ENCODE results near the gene DBF4B. TPM values are rescaled to one million over a fixed set of nuclear protein-coding genes. Genes with fewer than 3 reads are reported as not detected.

The DBF4B gene
- total and polyA plus RNA-seq, 4 donors: 0.44 to 4.5 (median 1.0) TPM

GRCh38 chr17:44779211-44780025 lies 71.0 kb downstream of the DBF4B start:
- peaks cover 6 to 27% (median 17%) of the 10 kb centered on the region in 4 donors for H3K4me1 ChIP-seq (ENCODE audit: control insufficient read depth in 4 of 4, insufficient read depth in 4 of 4, low read length in 3 of 4)
- peak; percentile 82 for DNase-seq (ENCODE audit: low spot score)
- H3K4me3 ChIP-seq (ENCODE audit: low read depth in 1 of 3, low read length in 3 of 3): peak overlapping the region in 1 of 3 donors; percentile 40
- H3K27me3 ChIP-seq (ENCODE audit: control insufficient read depth in 4 of 4, insufficient read depth in 4 of 4, low read length in 3 of 4): peaks cover 0 to 5% (median 0%) of the 10 kb centered on the region in 4 donors
- WGBS: 23% methylated on average over 36 of the region's 36 CpGs
- no peaks in the 10 kb centered on the region for H3K36me3 ChIP-seq (ENCODE audit: control insufficient read depth in 4 of 4, insufficient read depth in 3 of 4, low read depth in 1 of 4, low read length in 3 of 4)
- no peaks in the 10 kb centered on the region for H3K9me3 ChIP-seq (ENCODE audit: control insufficient read depth in 4 of 4, low read length in 3 of 4)
- TF ChIP-seq RAD21 (IDR thresholded peaks at IDR 0.05): peak; percentile 73 to 82
- TF ChIP-seq, protein P1, sequence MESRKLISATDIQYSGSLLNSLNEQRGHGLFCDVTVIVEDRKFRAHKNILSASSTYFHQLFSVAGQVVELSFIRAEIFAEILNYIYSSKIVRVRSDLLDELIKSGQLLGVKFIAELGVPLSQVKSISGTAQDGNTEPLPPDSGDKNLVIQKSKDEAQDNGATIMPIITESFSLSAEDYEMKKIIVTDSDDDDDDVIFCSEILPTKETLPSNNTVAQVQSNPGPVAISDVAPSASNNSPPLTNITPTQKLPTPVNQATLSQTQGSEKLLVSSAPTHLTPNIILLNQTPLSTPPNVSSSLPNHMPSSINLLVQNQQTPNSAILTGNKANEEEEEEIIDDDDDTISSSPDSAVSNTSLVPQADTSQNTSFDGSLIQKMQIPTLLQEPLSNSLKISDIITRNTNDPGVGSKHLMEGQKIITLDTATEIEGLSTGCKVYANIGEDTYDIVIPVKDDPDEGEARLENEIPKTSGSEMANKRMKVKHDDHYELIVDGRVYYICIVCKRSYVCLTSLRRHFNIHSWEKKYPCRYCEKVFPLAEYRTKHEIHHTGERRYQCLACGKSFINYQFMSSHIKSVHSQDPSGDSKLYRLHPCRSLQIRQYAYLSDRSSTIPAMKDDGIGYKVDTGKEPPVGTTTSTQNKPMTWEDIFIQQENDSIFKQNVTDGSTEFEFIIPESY (IDR thresholded peaks at IDR 0.05): no peak
- no peak for TF ChIP-seq FOXA1 (IDR thresholded peaks at IDR 0.05)
- TF ChIP-seq HNF4G (IDR thresholded peaks at IDR 0.05): no peak
- TF ChIP-seq NR2F2 (IDR thresholded peaks at IDR 0.05): no peak
- peak in 1 of 2 donors; percentile 33 for TF ChIP-seq JUND (IDR thresholded peaks at IDR 0.05)
- TF ChIP-seq, protein P2, sequence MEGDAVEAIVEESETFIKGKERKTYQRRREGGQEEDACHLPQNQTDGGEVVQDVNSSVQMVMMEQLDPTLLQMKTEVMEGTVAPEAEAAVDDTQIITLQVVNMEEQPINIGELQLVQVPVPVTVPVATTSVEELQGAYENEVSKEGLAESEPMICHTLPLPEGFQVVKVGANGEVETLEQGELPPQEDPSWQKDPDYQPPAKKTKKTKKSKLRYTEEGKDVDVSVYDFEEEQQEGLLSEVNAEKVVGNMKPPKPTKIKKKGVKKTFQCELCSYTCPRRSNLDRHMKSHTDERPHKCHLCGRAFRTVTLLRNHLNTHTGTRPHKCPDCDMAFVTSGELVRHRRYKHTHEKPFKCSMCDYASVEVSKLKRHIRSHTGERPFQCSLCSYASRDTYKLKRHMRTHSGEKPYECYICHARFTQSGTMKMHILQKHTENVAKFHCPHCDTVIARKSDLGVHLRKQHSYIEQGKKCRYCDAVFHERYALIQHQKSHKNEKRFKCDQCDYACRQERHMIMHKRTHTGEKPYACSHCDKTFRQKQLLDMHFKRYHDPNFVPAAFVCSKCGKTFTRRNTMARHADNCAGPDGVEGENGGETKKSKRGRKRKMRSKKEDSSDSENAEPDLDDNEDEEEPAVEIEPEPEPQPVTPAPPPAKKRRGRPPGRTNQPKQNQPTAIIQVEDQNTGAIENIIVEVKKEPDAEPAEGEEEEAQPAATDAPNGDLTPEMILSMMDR (IDR thresholded peaks at IDR 0.05; ENCODE audit: low read depth, low read length, missing input control): peak; percentile 71
- TF ChIP-seq, protein P3, sequence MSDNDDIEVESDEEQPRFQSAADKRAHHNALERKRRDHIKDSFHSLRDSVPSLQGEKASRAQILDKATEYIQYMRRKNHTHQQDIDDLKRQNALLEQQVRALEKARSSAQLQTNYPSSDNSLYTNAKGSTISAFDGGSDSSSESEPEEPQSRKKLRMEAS (IDR thresholded peaks at IDR 0.05): no peak
- no peak for TF ChIP-seq ATF3 (IDR thresholded peaks at IDR 0.05)
- TF ChIP-seq SP1 (IDR thresholded peaks at IDR 0.05): no peak
- H3K9ac ChIP-seq (ENCODE audit: low read depth in 1 of 2, low read length in 2 of 2): no peak overlapping the region
- no peak overlapping the region for H3K27ac ChIP-seq (ENCODE audit: low read depth in 1 of 2, low read length in 2 of 2)

- TF ChIP-seq, protein P1 (IDR thresholded peaks at IDR 0.05): no peak
- TF ChIP-seq, protein P2 (IDR thresholded peaks at IDR 0.05; ENCODE audit: low read depth, low read length, missing input control): no peak
- TF ChIP-seq FOXA2 (IDR thresholded peaks at IDR 0.05) (no peak), YY1 (IDR thresholded peaks at IDR 0.05) (no peak), RXRA (IDR thresholded peaks at IDR 0.05) (no peak), JUND (IDR thresholded peaks at IDR 0.05) (no peak), HNF4G (IDR thresholded peaks at IDR 0.05) (no peak), NR2F2 (IDR thresholded peaks at IDR 0.05) (no peak)
- WGBS: 88% methylated on average over 12 of the region's 12 CpGs
Measured at GRCh38 chr17:44780161-44780560, 71.7 kb downstream of the DBF4B start.

More at GRCh38 chr17:44780161-44780560, 71.7 kb downstream of the DBF4B start:
- no peak for DNase-seq (ENCODE audit: low spot score)
- Histone ChIP-seq H3K27ac (ENCODE audit: low read depth in 1 of 2, low read length in 2 of 2) (no peak overlapping the region), H3K27me3 (ENCODE audit: control insufficient read depth in 4 of 4, insufficient read depth in 4 of 4, low read length in 3 of 4) (peaks cover 0 to 5% (median 0%) of the 10 kb centered on the region in 4 donors), H3K36me3 (ENCODE audit: control insufficient read depth in 4 of 4, insufficient read depth in 3 of 4, low read depth in 1 of 4, low read length in 3 of 4) (no peaks in the 10 kb centered on the region), H3K9me3 (ENCODE audit: control insufficient read depth in 4 of 4, low read length in 3 of 4) (no peaks in the 10 kb centered on the region), H3K4me3 (ENCODE audit: low read depth in 1 of 3, low read length in 3 of 3) (no peak overlapping the region), H3K9ac (ENCODE audit: low read depth in 1 of 2, low read length in 2 of 2) (no peak overlapping the region), H3K4me1 (ENCODE audit: control insufficient read depth in 4 of 4, insufficient read depth in 4 of 4, low read length in 3 of 4) (peaks cover 4 to 20% (median 13%) of the 10 kb centered on the region in 4 donors)

Measured in liver (tissue), 9 donors.